Central memory CD8-positive, alpha-beta T cell (primary cell): ENCODE results near the gene MRPS27.

ENCODE experiments used
- ATAC-seq: fragments of 150-1000 bp; cut with Tn5 transposase; replicated peaks from 2 replicates; pipeline ENCODE4 v1.10.0; 2022; ENCODE audit warnings: mild to moderate bottlenecking, moderate FRiP score, moderate number of reproducible peaks; ENCODE audit not compliant: poor library complexity, severe bottlenecking; ENCODE audit errors: extremely low read depth
- DNase-seq, 2 donors: peaks; one replicate each; pipeline ENCODE4 v3.0.0; 2021; ENCODE audit warnings: low spot score in 2 of 2
- H3K27ac Mint-ChIP-seq: one replicate; pipeline ENCODE4 v1.8.0; 2022; ENCODE audit warnings: low read depth, mild to moderate bottlenecking, moderate library complexity, mixed read lengths
- H3K27me3 Mint-ChIP-seq: one replicate; pipeline ENCODE4 v1.8.0; 2022; ENCODE audit warnings: mixed read lengths
- H3K36me3 Mint-ChIP-seq: one replicate; pipeline ENCODE4 v1.8.0; 2022; ENCODE audit warnings: mild to moderate bottlenecking, moderate library complexity, mixed read lengths; ENCODE audit not compliant: insufficient read depth
- H3K4me1 Mint-ChIP-seq: one replicate; pipeline ENCODE4 v1.8.0; 2022; ENCODE audit warnings: mixed read lengths
- H3K4me3 Mint-ChIP-seq: one replicate; pipeline ENCODE4 v1.8.0; 2022; ENCODE audit warnings: mild to moderate bottlenecking, moderate library complexity, mixed read lengths
- H3K9me3 Mint-ChIP-seq: one replicate; pipeline ENCODE4 v1.8.0; 2022; ENCODE audit warnings: mixed read lengths

Gene MRPS27

DNA sequence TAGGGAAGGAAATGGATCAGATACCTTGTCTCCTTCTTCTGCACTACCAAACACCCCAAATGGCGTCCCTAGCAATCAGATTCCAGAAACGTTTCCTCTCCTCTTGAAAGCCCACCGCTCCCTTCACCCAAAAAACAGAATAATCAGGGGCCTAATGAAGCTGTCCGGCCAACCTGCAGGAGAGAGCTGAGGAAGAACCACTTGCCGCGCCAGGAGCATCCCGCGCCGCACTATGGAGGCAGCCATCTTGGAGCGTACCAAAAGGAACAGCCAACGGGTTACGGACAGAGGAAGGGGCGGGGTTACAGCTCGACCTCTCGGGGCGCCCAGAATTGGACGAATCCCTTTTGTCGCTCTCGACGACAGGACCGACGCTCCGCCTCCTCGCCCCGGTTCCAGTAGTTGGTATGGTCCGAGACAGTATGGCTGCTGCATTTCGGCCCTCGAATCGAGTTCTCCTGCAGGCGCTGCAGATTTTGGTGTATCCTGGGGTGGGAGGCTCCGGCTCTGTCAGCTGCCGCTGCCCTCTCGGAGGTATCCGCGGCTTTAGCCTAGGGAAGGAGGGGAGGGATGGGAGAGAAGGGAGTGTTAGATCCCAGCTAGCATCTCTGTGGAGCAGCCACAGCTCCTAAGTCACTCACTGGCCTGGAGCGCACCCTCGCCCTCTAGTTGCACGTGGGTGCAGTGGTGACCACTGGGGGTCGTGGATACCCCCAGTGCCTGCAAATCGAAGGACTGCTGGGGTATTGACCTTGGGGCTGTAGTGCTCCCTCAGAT, at the start of gene MRPS27, which contains the start of gene PTCD2:
TSS of gene MRPS27 (minus strand) at position 265 of the 777 bp plus-strand sequence. CDS start at position 246, 19 bp downstream.
TSS of gene PTCD2 (plus strand) at position 398 of the 777 bp plus-strand sequence. CDS start at position 408, 10 bp downstream.
- H3K4me3 Mint-ChIP-seq, result peak within 1 kb of the TSS; percentile 95
- peaks cover 11% of the 10 kb centered on the region for H3K36me3 Mint-ChIP-seq
- H3K27ac Mint-ChIP-seq, result peak within 1 kb of the TSS; percentile 81
- DNase-seq (peak; percentile 83 to 89), ATAC-seq (peak; percentile 100)
- H3K9me3 Mint-ChIP-seq, result no peaks in the 10 kb centered on the region
- peaks cover 31% of the 10 kb centered on the region for H3K4me1 Mint-ChIP-seq
- H3K27me3 Mint-ChIP-seq, result no peaks in the 10 kb centered on the region

DNA sequence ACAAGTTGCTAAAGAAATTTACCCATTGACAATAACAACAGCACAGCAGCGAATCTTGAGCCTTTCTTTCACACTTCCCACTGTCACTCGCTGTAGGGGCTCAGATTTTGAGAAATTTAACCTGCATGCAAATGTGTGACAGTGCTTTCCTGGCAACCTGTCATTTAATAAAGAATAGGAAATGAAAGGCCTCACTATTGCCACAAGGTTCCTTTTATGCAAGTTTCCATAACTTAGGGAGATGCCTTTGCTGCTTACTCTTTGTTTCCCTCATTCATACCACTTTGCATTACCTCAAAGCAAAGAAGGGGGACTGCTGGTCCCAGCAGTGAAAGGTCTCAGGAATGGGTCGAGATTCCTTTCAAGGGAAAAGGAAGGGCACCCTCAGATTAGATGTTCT, 49.7 kb upstream of the MRPS27 start:
- H3K36me3 Mint-ChIP-seq, result no peaks in the 10 kb centered on the region
- H3K27me3 Mint-ChIP-seq, result peaks cover 9% of the 10 kb centered on the region
- ATAC-seq (no peak), DNase-seq (no peak)
- no peak overlapping the region for H3K27ac Mint-ChIP-seq
- H3K4me1 Mint-ChIP-seq, result no peaks in the 10 kb centered on the region
- no peak overlapping the region for H3K4me3 Mint-ChIP-seq
- H3K9me3 Mint-ChIP-seq, result no peaks in the 10 kb centered on the region

DNA sequence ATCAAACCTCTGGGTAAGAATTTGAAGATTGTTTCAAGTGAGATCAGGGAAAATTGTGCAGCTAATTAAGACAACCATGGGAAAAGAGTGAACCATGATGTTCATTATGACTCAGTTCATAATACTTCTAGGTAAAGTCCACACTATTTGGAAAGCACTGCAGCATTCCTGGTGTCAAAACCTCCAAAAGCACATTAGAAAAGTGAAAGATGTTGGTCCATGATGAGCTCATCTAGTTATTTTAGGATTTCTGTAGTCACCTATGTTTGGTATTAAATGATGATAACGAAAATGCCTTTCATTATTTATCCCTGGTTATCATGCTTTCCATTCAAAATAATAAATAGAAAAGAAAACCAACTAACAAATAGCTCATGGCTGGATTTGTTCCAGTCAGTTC, 49.3 kb upstream of the MRPS27 start:
- no peak overlapping the region for H3K4me3 Mint-ChIP-seq
- DNase-seq (no peak), ATAC-seq (no peak)
- H3K27ac Mint-ChIP-seq, result no peak overlapping the region
- no peaks in the 10 kb centered on the region for H3K4me1 Mint-ChIP-seq
- H3K9me3 Mint-ChIP-seq, result no peaks in the 10 kb centered on the region
- no peaks in the 10 kb centered on the region for H3K36me3 Mint-ChIP-seq
- H3K27me3 Mint-ChIP-seq, result peaks cover 9% of the 10 kb centered on the region

DNA sequence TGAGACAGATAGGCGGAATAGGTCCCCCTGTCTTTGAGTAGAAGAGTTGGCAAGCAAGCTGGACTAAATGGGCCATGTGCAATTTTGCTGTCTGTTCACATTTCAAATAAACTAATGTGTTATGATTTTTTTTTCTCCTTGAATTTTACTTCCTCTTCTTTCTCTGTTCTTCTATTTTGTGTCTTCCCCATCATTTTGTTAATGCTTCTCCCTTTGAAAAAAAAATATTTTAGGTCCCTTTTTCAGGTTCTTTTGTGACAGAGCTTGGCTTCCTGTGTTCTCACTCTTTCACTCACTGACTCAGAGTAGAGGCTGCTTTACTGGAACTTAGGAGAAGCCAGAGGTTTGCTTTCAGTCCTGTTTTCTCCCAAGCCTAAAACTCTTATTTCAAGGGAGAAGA, 48.2 kb upstream of the MRPS27 start:
- Mint-ChIP-seq H3K9me3 (no peaks in the 10 kb centered on the region), H3K27ac (no peak overlapping the region), H3K4me3 (no peak overlapping the region), H3K4me1 (no peaks in the 10 kb centered on the region), H3K36me3 (no peaks in the 10 kb centered on the region), H3K27me3 (no peaks in the 10 kb centered on the region)
- DNase-seq, result no peak
- no peak for ATAC-seq

DNA sequence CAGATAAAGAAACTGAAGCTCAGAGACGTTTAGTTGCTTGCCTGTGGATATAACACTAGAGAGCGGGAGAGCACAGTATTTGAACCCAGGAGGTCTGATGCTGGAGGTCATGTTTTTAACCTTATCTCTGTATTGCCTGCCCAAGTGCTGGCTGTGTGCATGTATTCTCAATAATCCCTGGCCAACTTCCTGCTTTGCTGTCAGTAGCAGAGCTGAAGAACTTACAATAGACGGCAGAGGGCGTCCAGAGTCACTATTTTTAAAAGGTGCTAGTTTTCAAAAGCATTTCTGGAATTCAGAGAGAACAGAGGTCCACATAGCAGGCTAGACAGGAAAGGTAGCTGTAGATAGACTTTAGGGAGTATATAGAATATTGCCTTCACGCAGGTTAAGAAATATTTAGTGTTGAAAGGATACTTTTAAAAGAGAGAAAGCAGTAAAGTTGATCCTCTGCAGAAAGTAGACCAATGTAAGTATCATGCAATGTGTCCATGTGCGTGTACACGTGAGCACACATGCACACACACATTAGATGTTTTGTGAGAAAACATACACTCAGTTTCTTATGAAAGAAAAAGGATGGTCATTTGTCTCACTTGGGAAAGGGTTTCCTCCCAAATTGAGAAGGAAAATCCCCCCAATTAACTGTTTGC, 46.4 kb upstream of the MRPS27 start:
- no peaks in the 10 kb centered on the region for H3K4me1 Mint-ChIP-seq
- H3K9me3 Mint-ChIP-seq, result no peaks in the 10 kb centered on the region
- no peaks in the 10 kb centered on the region for H3K27me3 Mint-ChIP-seq
- no peak overlapping the region for H3K27ac Mint-ChIP-seq
- H3K36me3 Mint-ChIP-seq, result peaks cover 4% of the 10 kb centered on the region
- ATAC-seq (peak; percentile 54), DNase-seq (no peak)
- no peak overlapping the region for H3K4me3 Mint-ChIP-seq

DNA sequence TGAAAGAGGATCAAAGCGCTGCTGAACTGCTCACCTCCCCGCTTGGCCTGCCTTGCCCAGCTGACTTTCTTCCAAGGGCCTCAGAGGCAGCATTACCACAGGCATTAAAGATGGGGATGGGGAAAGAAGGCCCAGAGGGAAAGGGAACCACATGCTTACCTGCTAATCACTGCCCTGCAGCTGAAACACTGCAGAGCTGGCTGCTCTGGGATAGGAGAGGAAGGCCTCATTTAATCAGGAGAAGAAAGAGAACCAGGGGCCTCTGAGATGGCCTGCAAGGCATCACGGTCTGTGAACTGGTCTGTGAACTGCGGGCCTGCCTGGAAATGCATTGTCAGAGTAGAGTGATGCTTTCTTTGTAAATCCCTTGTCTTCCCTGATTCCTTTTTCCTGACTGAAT, 44.9 kb upstream of the MRPS27 start:
- DNase-seq (no peak), ATAC-seq (no peak)
- H3K27ac Mint-ChIP-seq, result no peak overlapping the region
- no peak overlapping the region for H3K4me3 Mint-ChIP-seq
- no peaks in the 10 kb centered on the region for H3K9me3 Mint-ChIP-seq
- H3K36me3 Mint-ChIP-seq, result peaks cover 8% of the 10 kb centered on the region
- H3K4me1 Mint-ChIP-seq, result no peaks in the 10 kb centered on the region
- no peaks in the 10 kb centered on the region for H3K27me3 Mint-ChIP-seq

DNA sequence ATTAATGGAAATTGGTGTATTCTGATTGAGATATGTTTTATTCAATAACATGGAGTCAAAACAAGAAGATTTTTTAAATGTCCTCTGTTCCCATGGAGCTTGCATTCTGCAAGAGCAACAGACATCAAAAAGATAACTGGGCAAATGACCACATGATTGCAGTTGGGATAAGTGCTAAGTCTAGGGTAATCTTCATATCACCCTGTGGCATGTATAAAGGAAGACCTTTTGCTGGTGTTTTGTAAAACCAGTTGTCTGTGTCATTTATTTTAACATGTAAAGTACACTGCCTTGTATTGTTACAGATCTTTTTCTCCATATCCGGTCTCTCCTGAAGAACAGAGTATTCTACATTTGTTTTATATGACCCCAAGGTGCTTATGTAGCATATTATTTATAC, 44.1 kb upstream of the MRPS27 start:
- Mint-ChIP-seq H3K36me3 (peaks cover 8% of the 10 kb centered on the region), H3K4me1 (no peaks in the 10 kb centered on the region), H3K27me3 (no peaks in the 10 kb centered on the region), H3K4me3 (no peak overlapping the region), H3K9me3 (no peaks in the 10 kb centered on the region), H3K27ac (no peak overlapping the region)
- ATAC-seq (no peak), DNase-seq (no peak)

DNA sequence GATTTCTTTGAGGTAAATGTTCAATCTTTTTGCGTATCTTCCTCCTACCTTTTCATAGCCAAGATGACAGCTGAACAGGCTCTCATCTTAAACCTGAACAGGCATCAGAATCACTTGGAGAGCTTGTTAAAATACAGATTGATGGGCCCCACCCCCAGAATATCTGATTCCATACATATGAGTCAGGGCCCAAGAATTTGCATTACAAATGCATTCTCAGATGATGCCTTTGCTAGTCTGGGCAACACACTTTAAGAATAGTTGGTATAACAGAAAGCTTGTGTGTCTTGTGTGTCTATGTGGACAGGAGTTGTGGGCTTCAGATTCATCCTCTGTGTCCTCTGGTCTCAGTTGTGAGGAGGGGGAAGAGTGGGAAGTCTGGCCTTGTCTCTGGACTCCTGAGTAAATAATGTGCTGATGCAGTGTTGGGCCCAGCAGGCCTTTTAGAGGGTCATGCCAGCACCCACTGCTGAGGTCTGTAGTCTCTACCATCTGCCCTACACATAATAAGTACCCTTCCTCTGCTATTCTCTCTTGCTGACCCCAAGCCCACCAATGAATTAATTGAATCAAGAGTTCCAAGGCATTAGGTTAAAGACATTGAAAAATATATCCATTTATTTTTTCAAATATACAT, 43.2 kb upstream of the MRPS27 start:
- Mint-ChIP-seq H3K27ac (no peak overlapping the region), H3K4me3 (no peak overlapping the region), H3K27me3 (no peaks in the 10 kb centered on the region), H3K4me1 (no peaks in the 10 kb centered on the region), H3K9me3 (no peaks in the 10 kb centered on the region), H3K36me3 (peaks cover 8% of the 10 kb centered on the region)
- ATAC-seq (no peak), DNase-seq (no peak)

DNA sequence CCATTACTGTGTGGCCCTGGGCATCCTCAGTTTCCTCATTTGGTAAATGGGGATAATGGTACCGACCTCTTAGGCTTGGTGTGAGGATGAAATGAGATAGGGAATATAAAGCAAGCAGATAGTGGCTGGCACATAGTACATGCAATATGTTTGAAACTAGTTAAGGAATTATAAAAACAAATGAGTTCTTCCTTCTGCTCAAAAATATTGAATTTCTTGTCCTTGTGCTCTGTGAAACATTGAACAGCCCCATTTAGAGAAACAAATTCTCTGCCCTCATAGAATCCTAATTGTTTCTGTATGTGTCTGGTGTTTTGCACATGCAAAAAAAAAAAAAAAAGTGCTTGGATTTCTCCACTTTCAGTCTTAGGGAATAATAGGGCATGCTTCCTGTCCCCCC, 39.8 kb upstream of the MRPS27 start:
- no peaks in the 10 kb centered on the region for H3K4me1 Mint-ChIP-seq
- H3K9me3 Mint-ChIP-seq, result no peaks in the 10 kb centered on the region
- H3K27ac Mint-ChIP-seq, result no peak overlapping the region
- no peak overlapping the region for H3K4me3 Mint-ChIP-seq
- DNase-seq (no peak), ATAC-seq (no peak)
- no peaks in the 10 kb centered on the region for H3K27me3 Mint-ChIP-seq
- H3K36me3 Mint-ChIP-seq, result peaks cover 12% of the 10 kb centered on the region

DNA sequence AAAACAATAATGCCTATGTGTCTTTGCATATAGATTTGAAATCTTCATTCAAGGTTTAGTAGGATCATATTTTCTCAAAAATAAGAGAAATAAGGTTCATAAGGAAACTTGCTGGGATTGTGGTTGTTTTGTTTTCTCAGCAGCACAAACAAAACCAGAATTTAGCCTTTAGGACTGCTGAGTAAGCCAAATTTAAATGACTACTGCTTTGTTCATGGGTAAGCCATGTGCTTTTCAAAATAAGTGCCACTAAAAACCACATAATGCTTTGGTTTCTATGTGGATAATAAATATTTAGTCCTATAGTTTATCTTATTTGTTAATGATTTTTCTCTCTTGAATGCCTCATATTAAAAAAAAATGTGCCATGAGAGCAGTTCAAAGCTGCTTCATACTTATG, 38.9 kb upstream of the MRPS27 start:
- Mint-ChIP-seq H3K36me3 (peaks cover 12% of the 10 kb centered on the region), H3K4me3 (no peak overlapping the region), H3K27me3 (no peaks in the 10 kb centered on the region), H3K27ac (no peak overlapping the region), H3K9me3 (no peaks in the 10 kb centered on the region), H3K4me1 (no peaks in the 10 kb centered on the region)
- no peak for ATAC-seq
- no peak for DNase-seq

DNA sequence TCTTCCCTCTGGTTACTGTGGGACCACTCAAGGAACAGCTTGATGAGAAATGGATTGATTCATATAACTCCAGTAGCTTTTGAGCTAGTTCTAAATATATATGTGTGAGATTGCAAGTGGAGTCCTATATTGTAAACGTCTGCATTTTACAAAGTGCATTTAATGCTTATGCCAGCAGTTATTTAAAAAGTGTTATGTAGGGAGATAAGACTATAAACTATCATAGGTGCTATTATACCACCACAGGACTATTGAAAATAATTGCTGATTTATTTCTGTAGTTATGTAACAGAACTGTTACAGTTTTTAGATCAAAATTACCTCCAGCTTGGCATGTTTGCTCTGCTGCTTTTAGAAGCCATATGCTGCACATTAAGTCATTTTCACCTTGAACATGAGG, 36.3 kb upstream of the MRPS27 start:
- H3K36me3 Mint-ChIP-seq, result peaks cover 8% of the 10 kb centered on the region
- H3K4me3 Mint-ChIP-seq, result no peak overlapping the region
- no peak overlapping the region for H3K27ac Mint-ChIP-seq
- no peak for DNase-seq
- H3K27me3 Mint-ChIP-seq, result no peaks in the 10 kb centered on the region
- H3K4me1 Mint-ChIP-seq, result no peaks in the 10 kb centered on the region
- no peak for ATAC-seq
- H3K9me3 Mint-ChIP-seq, result no peaks in the 10 kb centered on the region

DNA sequence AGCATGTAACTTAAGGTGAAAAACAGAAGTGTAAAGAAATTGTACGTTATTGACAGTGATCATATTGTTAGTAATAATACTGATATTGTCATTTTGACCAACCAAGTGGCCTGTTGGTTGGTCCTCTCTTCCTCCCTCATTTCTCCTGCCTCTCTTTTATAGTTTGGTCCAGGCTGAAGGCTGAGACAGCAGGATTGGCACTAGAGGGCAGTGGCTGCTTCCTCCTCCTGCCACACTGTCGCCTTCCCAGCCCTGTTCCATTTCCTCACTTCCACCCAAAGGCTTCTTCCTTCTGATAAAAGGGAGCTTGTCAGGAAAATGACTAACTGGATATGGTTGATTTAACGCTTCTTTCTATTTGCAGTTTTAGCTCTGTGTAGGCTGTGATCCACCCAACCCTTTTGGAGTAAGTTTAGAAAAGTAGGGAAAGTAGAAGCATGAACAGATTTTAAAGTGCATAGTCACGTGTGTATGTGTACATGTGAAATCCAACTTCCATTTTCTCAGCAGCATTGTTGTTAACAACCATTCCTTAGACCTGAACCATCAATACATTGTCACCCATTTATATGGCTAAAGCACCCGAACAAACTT, 35.8 kb upstream of the MRPS27 start:
- DNase-seq (no peak), ATAC-seq (no peak)
- H3K4me3 Mint-ChIP-seq, result no peak overlapping the region
- H3K27me3 Mint-ChIP-seq, result no peaks in the 10 kb centered on the region
- H3K9me3 Mint-ChIP-seq, result no peaks in the 10 kb centered on the region
- H3K4me1 Mint-ChIP-seq, result no peaks in the 10 kb centered on the region
- H3K27ac Mint-ChIP-seq, result no peak overlapping the region
- peaks cover 8% of the 10 kb centered on the region for H3K36me3 Mint-ChIP-seq
